Left ventricle myocardium inferior (tissue), 1 donor: ENCODE results near the gene PDE6C. TPM values are rescaled to one million over a fixed set of nuclear protein-coding genes. Genes with fewer than 3 reads are reported as not detected.

Source experiments
- DNase-seq: peaks from one replicate; pipeline ENCODE4 v3.0.0-alpha.2; 2020
- H3K27ac ChIP-seq: fragments of 200-600 bp; replicated peaks from 2 replicates; pipeline ENCODE4 v1.8.0; 2021
- H3K27me3 ChIP-seq: fragments of 200-600 bp; 2 replicates; pipeline ENCODE4 v1.8.0; 2021; ENCODE audit warnings: low read depth
- H3K36me3 ChIP-seq: fragments of 200-600 bp; 2 replicates; pipeline ENCODE4 v1.8.0; 2021
- H3K4me1 ChIP-seq: fragments of 200-600 bp; 2 replicates; pipeline ENCODE4 v1.8.0; 2021
- H3K4me3 ChIP-seq: fragments of 200-600 bp; 2 replicates; pipeline ENCODE4 v1.8.0; 2021; ENCODE audit warnings: mild to moderate bottlenecking, moderate library complexity
- H3K9me3 ChIP-seq: fragments of 200-600 bp; replicated peaks from 2 replicates; pipeline ENCODE4 v1.8.0; 2021
- CTCF ChIP-seq: fragments of 200-600 bp; IDR thresholded peaks from 2 replicates; pipeline ENCODE4 v1.8.0; 2021; ENCODE audit warnings: antibody characterized with exemption, mild to moderate bottlenecking, borderline replicate concordance
- intact Hi-C: fragments of 100-400 bp; cut with micrococcal nuclease; formaldehyde crosslinking; loops from one replicate; pipeline ENCODE4 v1.11.0; 2022
- total RNA-seq: library from RNA; stranded (reverse); fragmentation: NEBNext Ultra II Directional; extraction: Animal tissue kit (Norgen Biotek cat#: 25700); gene quantifications from one replicate; pipeline ENCODE4 v1.2.1, GENCODE V29; 2021
- donor health status: DM: no; HTN: yes; CAD: no; lungs with severe emphysema.

Gene PDE6C
- total RNA-seq, 1 donor from 2014 or later: not detected

GRCh38 chr10:93599335-93599734, 13.0 kb upstream of the PDE6C start:
- H3K36me3 ChIP-seq: no peaks in the 10 kb centered on the region
- intact Hi-C loops: no loop called here
- H3K9me3 ChIP-seq: no peaks in the 10 kb centered on the region
- DNase-seq: no peak
- peaks cover 52% of the 10 kb centered on the region for H3K27me3 ChIP-seq
- no peak for TF ChIP-seq CTCF
- H3K4me3 ChIP-seq: no peak overlapping the region
- H3K27ac ChIP-seq: no peak overlapping the region
- H3K4me1 ChIP-seq: peaks cover 13% of the 10 kb centered on the region

DNA sequence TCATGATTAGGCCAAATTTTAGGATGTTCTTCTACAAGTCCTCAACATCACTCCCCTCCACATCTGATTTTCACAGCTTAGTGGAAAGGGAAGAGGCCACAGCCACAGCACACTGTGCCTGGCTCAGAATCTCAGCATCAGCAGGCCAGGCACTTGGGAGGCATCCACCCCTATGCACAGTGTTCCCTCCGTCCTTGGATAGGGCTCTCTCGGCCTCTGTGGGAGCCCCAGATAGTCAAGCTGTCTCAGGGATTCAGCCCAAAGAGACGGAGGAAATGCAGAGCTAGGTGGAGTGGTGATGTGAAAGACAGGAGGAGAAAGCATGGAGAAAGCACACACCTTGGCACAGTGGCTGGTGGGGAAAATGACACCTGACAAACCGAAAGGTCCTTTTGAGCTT, 12.6 kb upstream of the PDE6C start:
- peaks cover 13% of the 10 kb centered on the region for H3K4me1 ChIP-seq
- no peak for DNase-seq
- intact Hi-C loops: no loop called here
- no peak overlapping the region for H3K4me3 ChIP-seq
- peaks cover 56% of the 10 kb centered on the region for H3K27me3 ChIP-seq
- no peak for TF ChIP-seq CTCF
- H3K27ac ChIP-seq: no peak overlapping the region
- H3K9me3 ChIP-seq: no peaks in the 10 kb centered on the region
- H3K36me3 ChIP-seq: no peaks in the 10 kb centered on the region

DNA sequence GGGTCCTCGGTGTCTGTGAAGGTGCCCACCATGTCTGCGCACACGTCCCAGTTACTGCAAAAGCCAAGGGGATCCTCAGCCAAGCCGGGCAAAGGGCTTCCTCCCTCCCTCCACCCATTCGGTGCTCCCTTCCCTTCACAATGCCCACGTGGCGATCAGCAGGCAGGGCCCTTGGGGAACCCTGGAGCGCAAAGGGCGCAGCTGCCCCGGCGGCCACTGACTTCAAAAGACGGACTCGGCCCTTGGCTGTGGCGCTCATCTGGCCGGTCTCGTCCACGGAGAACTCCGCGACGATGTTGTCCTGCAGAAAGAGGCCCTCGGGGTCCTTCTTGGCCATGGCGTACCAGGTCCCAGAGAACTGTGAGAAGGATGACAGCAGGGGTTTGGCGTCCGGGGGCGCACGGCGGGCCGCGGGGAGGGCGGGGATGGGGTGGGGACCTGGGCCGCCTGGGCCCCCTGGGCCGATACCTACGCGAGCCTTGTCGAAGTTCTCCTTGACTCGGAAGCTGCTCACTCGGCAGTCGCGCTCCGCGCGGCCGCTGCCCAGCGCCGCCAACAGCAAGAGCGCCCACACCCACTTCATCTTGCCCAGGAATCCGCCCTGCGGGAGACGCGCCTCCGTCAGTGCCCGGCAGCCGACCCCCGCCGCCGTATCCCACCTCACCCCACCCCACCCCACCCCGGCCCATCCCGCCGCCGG, 11.7 kb upstream of the PDE6C start:
- peaks cover 64% of the 10 kb centered on the region for H3K27me3 ChIP-seq
- H3K4me3 ChIP-seq: peak overlapping the region; percentile 59
- intact Hi-C loops: no loop called here
- H3K4me1 ChIP-seq: peaks cover 13% of the 10 kb centered on the region
- DNase-seq: no peak
- no peaks in the 10 kb centered on the region for H3K9me3 ChIP-seq
- no peak overlapping the region for H3K27ac ChIP-seq
- no peaks in the 10 kb centered on the region for H3K36me3 ChIP-seq
- no peak for TF ChIP-seq CTCF

GRCh38 chr10:93601146-93601773, 11.1 kb upstream of the PDE6C start, which contains the start of gene RBP4:
RBP4 (minus strand) TSS chr10:93601235; CDS start chr10:93601028, 207 bp downstream.
- peak within 1 kb of the TSS; percentile 59 for H3K4me3 ChIP-seq
- intact Hi-C loops: no loop called here
- H3K27me3 ChIP-seq: peaks cover 71% of the 10 kb centered on the region
- peaks cover 13% of the 10 kb centered on the region for H3K4me1 ChIP-seq
- H3K9me3 ChIP-seq: no peaks in the 10 kb centered on the region
- no peak for TF ChIP-seq CTCF
- no peaks in the 10 kb centered on the region for H3K36me3 ChIP-seq
- DNase-seq: no peak
- H3K27ac ChIP-seq: no peak within 1 kb of the TSS

DNA sequence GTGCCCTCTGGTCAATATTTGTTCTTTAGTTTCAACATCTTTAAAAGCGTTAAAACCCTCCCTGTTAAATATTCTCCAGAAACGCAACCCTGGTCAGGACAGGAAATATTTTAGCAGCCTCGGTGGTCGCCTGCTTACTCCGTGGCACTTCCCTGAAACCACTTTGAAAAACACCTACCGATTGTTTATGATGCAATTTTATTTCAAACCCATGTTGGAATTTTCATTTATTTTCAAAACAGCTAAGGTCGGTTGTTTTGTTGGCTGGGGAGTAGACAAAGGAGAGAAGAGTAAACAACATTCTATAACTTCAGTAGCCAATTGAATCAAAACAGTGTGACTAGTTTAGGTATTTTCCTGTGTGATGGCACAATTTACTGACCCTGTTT, 10.6 kb upstream of the PDE6C start:
- no peak for TF ChIP-seq CTCF
- no peak for DNase-seq
- Histone ChIP-seq H3K4me3 (peak overlapping the region; percentile 59), H3K4me1 (peaks cover 13% of the 10 kb centered on the region), H3K9me3 (peaks cover 4% of the 10 kb centered on the region), H3K27me3 (peaks cover 76% of the 10 kb centered on the region), H3K27ac (no peak overlapping the region), H3K36me3 (no peaks in the 10 kb centered on the region)
- intact Hi-C loops: no loop called here
